ENCODE data around the gene CEACAM8. TPM values are rescaled to one million over a fixed set of nuclear protein-coding genes. Genes with fewer than 3 reads are reported as not detected.
"Not testable (repeated sequence)": the region's sequence is repeated elsewhere in the genome, so short reads cannot be mapped to it uniquely, and the experiment has no call there.

Gene CEACAM8
- total and polyA plus RNA-seq, 2 donors, result 0.11 TPM; not detected in 1

DNA sequence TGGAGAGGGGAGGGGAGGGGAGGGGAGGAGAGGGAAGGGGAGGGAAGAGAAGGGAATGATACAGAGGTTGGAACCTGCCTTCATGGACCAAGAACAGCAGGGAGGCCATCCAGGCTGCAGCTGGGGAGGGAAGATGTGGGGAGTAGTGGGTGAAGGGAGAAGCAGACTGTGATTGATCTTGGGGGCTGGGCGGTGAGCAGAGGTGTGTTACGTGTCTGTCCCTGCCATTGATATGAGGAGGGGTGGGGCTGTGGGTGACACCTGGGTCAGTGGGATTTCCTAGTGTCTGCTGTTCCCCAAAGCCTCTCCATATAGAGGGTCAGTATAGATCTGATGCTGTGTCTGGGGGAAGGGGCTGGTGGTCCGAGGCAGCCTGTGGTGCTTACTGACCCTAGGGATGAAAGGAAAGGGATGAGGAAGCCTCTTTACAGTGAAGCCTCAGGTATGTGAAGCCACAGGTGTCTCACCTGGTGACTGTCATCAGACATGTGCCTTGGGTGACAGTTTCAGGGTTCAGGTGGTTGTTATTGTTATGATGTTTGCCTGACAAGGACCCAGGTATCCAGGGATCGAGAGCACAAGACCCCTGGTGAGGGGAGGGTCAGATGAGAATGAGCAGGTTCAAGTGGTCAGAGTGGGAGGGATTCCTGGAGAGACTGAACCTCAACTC is 47.8 kb downstream of the CEACAM8 start:
- Histone ChIP-seq H3K4me1 (ENCODE audit: insufficient read depth) (no peaks in the 10 kb centered on the region), H3K27ac (ENCODE audit: low read depth) (no peak overlapping the region), H3K4me3 (ENCODE audit: low read depth, low read length) (no peak overlapping the region), H3K36me3 (ENCODE audit: insufficient read depth) (no peaks in the 10 kb centered on the region)
- DNase-seq (ENCODE audit: extremely low spot score), result no peak
- 73% methylated on average over 4 of the region's 4 CpGs for WGBS

DNA sequence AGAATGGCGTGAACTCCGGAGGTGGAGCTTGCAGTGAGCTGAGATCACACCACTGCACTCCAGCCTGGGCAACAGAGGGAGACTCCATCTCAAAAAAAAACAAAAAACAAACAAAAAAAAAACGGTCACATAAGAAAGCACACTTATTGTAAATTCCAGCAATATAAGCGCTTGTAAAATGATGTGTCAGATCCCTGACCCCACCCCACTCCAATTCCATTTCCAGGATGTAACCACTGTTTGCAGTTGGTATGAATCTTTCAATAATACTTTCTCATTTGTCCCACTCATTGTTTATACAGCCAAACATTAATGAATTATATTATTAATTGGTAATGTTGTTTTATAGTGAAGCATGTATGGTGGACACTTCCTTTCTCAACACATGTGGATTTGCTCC is 50.6 kb downstream of the CEACAM8 start:
- Histone ChIP-seq H3K4me1 (ENCODE audit: insufficient read depth) (no peaks in the 10 kb centered on the region), H3K27ac (ENCODE audit: low read depth) (no peak overlapping the region), H3K4me3 (ENCODE audit: low read depth, low read length) (no peak overlapping the region), H3K36me3 (ENCODE audit: insufficient read depth) (no peaks in the 10 kb centered on the region)
- 81% methylated on average over 4 of the region's 4 CpGs for WGBS
- no peak for DNase-seq (ENCODE audit: extremely low spot score)

DNA sequence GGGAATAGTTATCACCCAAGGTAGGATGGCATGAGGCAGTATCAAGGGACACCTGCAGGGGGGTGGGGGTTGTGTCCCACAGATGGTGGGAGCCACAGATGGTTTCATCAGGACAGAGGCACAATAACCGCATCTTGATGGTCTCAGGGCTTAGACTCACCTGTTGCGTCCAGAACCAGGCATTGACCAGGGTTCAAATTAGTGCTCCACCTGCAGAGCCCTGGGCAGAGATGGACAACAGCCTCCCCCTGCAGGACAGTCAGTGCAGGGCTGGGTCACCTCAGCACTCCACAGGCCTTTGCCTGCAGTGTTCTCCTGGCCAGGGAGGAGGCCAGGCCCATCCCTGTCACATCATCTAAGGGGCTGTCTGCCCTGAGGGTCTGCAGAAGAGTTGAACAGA is 51.9 kb downstream of the CEACAM8 start:
- no peak for DNase-seq (ENCODE audit: extremely low spot score)
- Histone ChIP-seq H3K27ac (ENCODE audit: low read depth) (no peak overlapping the region), H3K4me1 (ENCODE audit: insufficient read depth) (no peaks in the 10 kb centered on the region), H3K36me3 (ENCODE audit: insufficient read depth) (no peaks in the 10 kb centered on the region), H3K4me3 (ENCODE audit: low read depth, low read length) (no peak overlapping the region)
- 97% methylated on average over 2 of the region's 2 CpGs for WGBS

DNA sequence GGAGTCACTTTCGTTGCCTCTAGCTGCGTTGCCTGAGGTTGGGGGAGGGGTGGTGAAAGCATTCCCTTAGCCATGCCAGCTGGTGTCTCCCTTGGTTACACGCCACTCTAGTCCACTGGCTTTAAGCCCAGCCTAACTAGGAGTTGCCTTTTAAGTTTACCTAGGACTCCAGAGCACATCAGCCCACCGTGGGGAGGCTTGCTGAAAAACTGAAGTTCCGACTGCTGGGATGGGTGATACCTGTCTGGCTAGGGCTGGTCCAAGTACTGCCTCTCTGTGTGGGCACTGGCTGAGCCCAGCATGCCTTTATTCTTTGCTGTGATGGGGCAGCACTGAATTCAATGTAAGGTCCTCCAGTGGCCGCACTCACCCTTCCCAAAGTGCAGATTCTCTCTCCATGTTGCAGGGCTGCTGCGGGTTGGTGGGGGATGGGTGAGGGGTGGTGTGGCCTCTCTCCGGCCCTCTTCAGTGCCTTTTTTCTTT is 54.6 kb downstream of the CEACAM8 start:
- H3K27ac ChIP-seq (ENCODE audit: low read depth), result no peak overlapping the region
- H3K4me3 ChIP-seq (ENCODE audit: low read depth, low read length), result no peak overlapping the region
- no peaks in the 10 kb centered on the region for H3K4me1 ChIP-seq (ENCODE audit: insufficient read depth)
- H3K36me3 ChIP-seq (ENCODE audit: insufficient read depth), result no peaks in the 10 kb centered on the region
- no peak for DNase-seq (ENCODE audit: extremely low spot score)
- WGBS, result 55% methylated on average over 8 of the region's 8 CpGs

DNA sequence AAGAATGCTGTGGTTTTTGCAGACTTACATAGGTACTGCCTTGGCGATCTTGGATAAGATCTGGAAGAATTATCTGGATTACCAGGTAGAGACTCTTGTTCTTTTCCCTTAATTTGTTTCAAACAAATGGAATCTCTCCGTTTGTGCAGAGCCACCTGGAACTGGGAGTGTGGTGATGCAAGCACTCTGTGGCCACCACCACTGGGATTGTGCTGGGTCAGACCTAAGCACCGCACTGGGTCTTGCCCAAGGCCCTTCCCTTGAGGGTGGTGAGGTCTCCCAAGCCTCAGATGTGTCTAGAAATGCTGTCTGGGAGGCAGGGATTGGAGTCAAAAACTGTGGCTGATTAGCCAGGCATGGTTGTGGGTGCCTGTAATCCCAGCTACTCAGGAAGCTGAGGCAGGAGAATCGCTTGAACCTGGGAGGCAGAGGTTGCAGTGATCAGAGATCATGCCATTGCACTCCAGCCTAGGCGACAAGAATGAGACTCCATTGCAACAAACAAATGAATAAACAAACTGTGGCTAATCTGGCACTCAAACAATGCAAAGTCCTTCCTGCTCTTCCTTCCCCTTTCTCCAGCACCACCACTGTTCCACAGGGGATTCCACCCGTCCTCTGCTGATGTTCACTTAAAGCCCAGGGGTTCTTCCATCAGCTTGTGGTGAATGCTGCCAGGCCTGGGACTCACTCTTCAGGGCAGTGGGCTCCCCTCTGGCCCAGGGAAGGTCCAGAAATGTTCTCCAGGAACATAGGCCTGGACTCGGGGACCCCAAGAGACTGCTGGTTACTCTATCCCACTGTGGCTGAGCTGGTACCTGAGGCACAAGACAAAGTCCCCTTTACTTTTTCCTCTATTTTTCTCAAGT is 55.6 kb downstream of the CEACAM8 start:
- H3K4me3 ChIP-seq (ENCODE audit: low read depth, low read length), result no peak overlapping the region
- DNase-seq (ENCODE audit: extremely low spot score), result no peak
- H3K4me1 ChIP-seq (ENCODE audit: insufficient read depth), result no peaks in the 10 kb centered on the region
- no peak overlapping the region for H3K27ac ChIP-seq (ENCODE audit: low read depth)
- no peaks in the 10 kb centered on the region for H3K36me3 ChIP-seq (ENCODE audit: insufficient read depth)
- 86% methylated on average over 7 of the region's 7 CpGs for WGBS

DNA sequence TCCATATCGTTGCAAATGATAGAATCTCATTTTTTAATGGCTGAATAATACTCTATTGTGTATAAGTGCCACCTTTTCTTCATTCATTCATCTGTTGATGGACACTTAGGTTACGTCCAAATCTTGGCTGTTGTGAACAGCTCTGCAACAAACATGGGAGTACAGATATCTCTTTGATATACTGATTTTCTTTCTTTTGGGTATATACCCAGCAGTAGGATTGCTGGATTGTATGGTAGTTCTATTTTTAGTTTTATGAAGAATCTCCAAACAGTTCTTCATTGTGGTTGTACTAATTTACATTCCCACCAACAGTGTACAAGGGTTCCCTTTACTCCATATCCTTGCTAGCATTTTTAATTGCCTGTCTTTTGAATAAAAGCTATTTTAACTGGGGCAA is 59.4 kb downstream of the CEACAM8 start:
- H3K4me1 ChIP-seq (ENCODE audit: insufficient read depth); DNase-seq (ENCODE audit: extremely low spot score); H3K4me3 ChIP-seq (ENCODE audit: low read depth, low read length); H3K36me3 ChIP-seq (ENCODE audit: insufficient read depth); H3K27ac ChIP-seq (ENCODE audit: low read depth): not testable (repeated sequence)
- WGBS, result 72% methylated on average over 2 of the region's 2 CpGs

DNA sequence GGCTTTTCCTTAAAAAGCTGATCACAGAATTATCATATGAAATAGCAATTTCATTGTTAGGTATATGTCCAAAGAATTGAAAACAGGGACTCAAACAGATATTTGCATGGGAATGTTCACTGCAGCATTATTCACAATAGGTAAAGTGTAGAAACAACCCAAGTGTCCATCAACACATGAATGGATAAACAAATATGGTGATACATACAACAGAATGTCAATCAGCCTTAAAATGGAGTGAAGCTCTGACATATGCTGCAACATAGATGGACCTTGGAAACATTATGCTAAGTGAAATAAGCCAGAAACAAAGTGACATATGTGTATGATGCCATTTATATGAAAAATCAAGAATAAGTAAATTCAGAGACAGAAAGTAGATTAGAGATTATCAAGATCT is 60.3 kb downstream of the CEACAM8 start:
- Histone ChIP-seq H3K36me3 (ENCODE audit: insufficient read depth) (no peaks in the 10 kb centered on the region), H3K27ac (ENCODE audit: low read depth) (no peak overlapping the region), H3K4me1 (ENCODE audit: insufficient read depth) (no peaks in the 10 kb centered on the region), H3K4me3 (ENCODE audit: low read depth, low read length) (no peak overlapping the region)
- DNase-seq (ENCODE audit: extremely low spot score), result no peak

DNA sequence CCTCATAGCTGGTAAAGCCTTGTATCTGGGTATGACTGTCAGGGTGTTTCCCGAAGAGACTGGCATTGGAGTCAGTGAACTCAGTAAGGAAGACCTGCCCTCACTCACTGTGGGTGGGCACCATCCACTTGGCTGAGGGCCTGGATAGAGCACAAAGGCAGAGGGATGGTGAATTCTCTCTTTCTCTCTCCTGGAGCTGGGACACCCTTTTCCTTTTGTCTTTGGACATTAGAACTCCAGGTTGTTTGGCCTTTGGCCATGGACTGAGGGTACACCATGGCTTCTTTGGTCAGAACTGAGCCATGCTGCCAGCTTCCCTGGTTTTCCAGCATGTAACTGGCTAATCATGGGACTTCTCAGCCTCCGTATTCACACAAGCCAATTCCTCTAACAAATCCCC is 61.8 kb downstream of the CEACAM8 start:
- H3K4me1 ChIP-seq (ENCODE audit: insufficient read depth), result no peaks in the 10 kb centered on the region
- no peak overlapping the region for H3K27ac ChIP-seq (ENCODE audit: low read depth)
- H3K4me3 ChIP-seq (ENCODE audit: low read depth, low read length), result no peak overlapping the region
- 85% methylated on average over 2 of the region's 2 CpGs for WGBS
- H3K36me3 ChIP-seq (ENCODE audit: insufficient read depth), result no peaks in the 10 kb centered on the region
- DNase-seq (ENCODE audit: extremely low spot score), result no peak

DNA sequence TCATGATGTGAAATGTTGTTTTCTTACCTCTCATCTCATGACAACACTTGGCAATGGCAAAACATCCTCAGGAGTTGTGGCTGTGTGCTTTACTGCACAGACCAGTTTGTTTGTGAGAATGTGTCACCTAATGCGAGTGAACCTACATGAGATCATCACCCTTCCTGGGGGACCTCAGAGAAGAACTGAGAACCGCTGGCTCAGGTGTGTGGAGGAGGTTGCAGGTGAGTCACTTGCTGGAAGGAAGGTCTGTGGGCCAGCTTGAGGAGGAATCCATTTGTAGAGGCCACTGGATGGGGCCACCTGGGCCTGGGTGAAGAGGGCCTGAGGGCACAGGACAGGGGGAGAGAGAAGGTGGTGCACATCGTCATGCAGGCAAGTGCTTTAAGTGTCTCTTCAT is 63.4 kb downstream of the CEACAM8 start:
- 95% methylated on average over 3 of the region's 3 CpGs for WGBS
- DNase-seq (ENCODE audit: extremely low spot score), result no peak
- Histone ChIP-seq H3K36me3 (ENCODE audit: insufficient read depth) (no peaks in the 10 kb centered on the region), H3K4me3 (ENCODE audit: low read depth, low read length) (no peak overlapping the region), H3K4me1 (ENCODE audit: insufficient read depth) (no peaks in the 10 kb centered on the region), H3K27ac (ENCODE audit: low read depth) (no peak overlapping the region)

Other genes starting within 250 kb of the CEACAM8 start
- gene CNFN, start 204.6 kb downstream of the CEACAM8 start, total RNA-seq, result not detected
- 2.4 TPM for gene CNFN, start 204.6 kb downstream of the CEACAM8 start, polyA plus RNA-seq
- gene LIPE, start 167.5 kb downstream of the CEACAM8 start, total RNA-seq, result 5.7 TPM
- gene LIPE, start 167.5 kb downstream of the CEACAM8 start, polyA plus RNA-seq, result 30.2 TPM
- 1.7 TPM for gene CXCL17, start 152.0 kb downstream of the CEACAM8 start, total RNA-seq
- 10.8 TPM for gene CXCL17, start 152.0 kb downstream of the CEACAM8 start, polyA plus RNA-seq
- gene CEACAM1, start 66.4 kb downstream of the CEACAM8 start, total RNA-seq, result 6.2 TPM
- 4.7 TPM for gene CEACAM1, start 66.4 kb downstream of the CEACAM8 start, polyA plus RNA-seq
- not detected for gene PSG3, start 145.6 kb upstream of the CEACAM8 start, total RNA-seq
- gene PSG3, start 145.6 kb upstream of the CEACAM8 start, polyA plus RNA-seq, result not detected
- gene PSG8, start 170.8 kb upstream of the CEACAM8 start, total RNA-seq, result not detected
- gene PSG8, start 170.8 kb upstream of the CEACAM8 start, polyA plus RNA-seq, result not detected

Measured in urinary bladder (tissue), 4 donors.